Subcutaneous preadipocyte (primary cell): ENCODE results near the gene STK32C. TPM values are rescaled to one million over a fixed set of nuclear protein-coding genes. Genes with fewer than 3 reads are reported as not detected.

Source experiments
- total RNA-seq: library from RNA; depleted of rRNA; stranded (reverse); fragments of >200 nt; gene quantifications from 2 replicates; pipeline ENCODE4 v1.2.3, GENCODE V29; 2012

The STK32C gene
- 10.7 and 13.9 TPM in 2 replicates for total RNA-seq

GRCh38 chr10:132307823-132308586, at the start of gene STK32C:
Gene STK32C, minus strand, starts transcription at chr10:132307950. Its CDS starts 117 bp downstream, at chr10:132307833.

GRCh38 chr10:132331601-132332432, 24.1 kb upstream of the STK32C start, which contains the start of gene LRRC27:
Gene LRRC27, plus strand, starts transcription at chr10:132332193. Its CDS starts 1,332 bp downstream, at chr10:132333525.

GRCh38 chr10:132186488-132187429, 121.0 kb downstream of the STK32C start, which contains the start of gene DPYSL4:
Gene DPYSL4, plus strand, starts transcription at chr10:132186948. Its CDS starts 116 bp downstream, at chr10:132187064.

Other genes starting within 250 kb of the STK32C start
- gene JAKMIP3, start 242.0 kb downstream of the STK32C start, total RNA-seq: under 0.01 TPM in 2 replicates
- gene DPYSL4, start 121.0 kb downstream of the STK32C start, total RNA-seq: 1.6 and 5.1 TPM in 2 replicates
- 7.8 and 9.6 TPM in 2 replicates for gene LRRC27, start 24.2 kb upstream of the STK32C start, total RNA-seq
- gene PWWP2B, start 89.2 kb upstream of the STK32C start, total RNA-seq: 10.3 and 12.1 TPM in 2 replicates
- 22.4 and 24.0 TPM in 2 replicates for gene INPP5A, start 229.8 kb upstream of the STK32C start, total RNA-seq